RKO (cell line): Measurements from ENCODE around the gene LRRTM4.
"Not testable (repeated sequence)": the region's sequence is repeated elsewhere in the genome, so short reads cannot be mapped to it uniquely, and the experiment has no call there.

Experiments used
- DNase-seq: peaks from one replicate; pipeline ENCODE4 v3.0.0-alpha.2; 2016; ENCODE audit warnings: low spot score

The LRRTM4 gene

GRCh38 chr2:76733736-76734135 is 788.4 kb downstream of the LRRTM4 start:
- no peak for DNase-seq

GRCh38 chr2:76731157-76731556 is 791.0 kb downstream of the LRRTM4 start:
- no peak for DNase-seq

- DNase-seq = no peak
Observed at GRCh38 chr2:76730021-76730420, 792.2 kb downstream of the LRRTM4 start.

- DNase-seq = no peak
Observed at GRCh38 chr2:76721226-76721625, 801.0 kb downstream of the LRRTM4 start.

GRCh38 chr2:76713312-76713711 is 808.9 kb downstream of the LRRTM4 start:
- no peak for DNase-seq

GRCh38 chr2:76711490-76711889 is 810.7 kb downstream of the LRRTM4 start:
- DNase-seq = no peak

- no peak for DNase-seq
Observed at GRCh38 chr2:76700894-76701293, 821.3 kb downstream of the LRRTM4 start.

- DNase-seq = not testable (repeated sequence)
Observed at GRCh38 chr2:76697998-76698713, 824.0 kb downstream of the LRRTM4 start.
